K562 (cell line): ENCODE measurements around the gene ZSCAN2.

Experiments used
- YBX1 ChIP-seq: fragments of 450-650 bp; IDR thresholded peaks from 2 replicates; pipeline ENCODE4 v1.7.1; 2016; ENCODE audit warnings: mild to moderate bottlenecking
- ZNF274 ChIP-seq: IDR thresholded peaks from 2 replicates; pipeline ENCODE4 v1.6.1; 2011; ENCODE audit warnings: low read depth, mild to moderate bottlenecking, low read length, moderate library complexity, borderline replicate concordance

DNA sequence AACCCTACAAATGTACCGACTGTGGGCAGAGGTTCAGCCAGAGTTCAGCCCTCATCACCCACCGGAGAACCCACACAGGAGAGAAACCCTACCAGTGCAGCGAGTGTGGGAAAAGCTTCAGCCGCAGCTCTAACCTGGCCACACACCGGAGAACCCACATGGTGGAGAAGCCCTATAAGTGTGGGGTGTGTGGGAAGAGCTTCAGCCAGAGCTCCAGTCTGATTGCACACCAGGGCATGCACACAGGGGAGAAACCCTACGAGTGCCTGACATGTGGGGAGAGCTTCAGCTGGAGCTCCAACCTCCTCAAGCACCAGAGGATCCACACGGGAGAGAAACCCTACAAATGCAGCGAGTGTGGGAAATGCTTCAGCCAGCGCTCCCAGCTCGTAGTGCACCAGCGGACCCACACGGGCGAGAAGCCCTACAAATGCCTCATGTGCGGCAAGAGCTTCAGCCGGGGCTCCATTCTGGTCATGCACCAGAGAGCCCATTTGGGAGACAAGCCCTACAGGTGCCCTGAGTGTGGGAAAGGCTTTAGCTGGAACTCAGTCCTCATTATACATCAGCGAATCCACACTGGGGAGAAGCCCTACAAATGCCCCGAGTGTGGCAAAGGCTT, 20.7 kb downstream of the ZSCAN2 start:
- TF ChIP-seq YBX1 (no peak), ZNF274 (no peak)
